ENCODE data around the gene PTPRU.

DNA sequence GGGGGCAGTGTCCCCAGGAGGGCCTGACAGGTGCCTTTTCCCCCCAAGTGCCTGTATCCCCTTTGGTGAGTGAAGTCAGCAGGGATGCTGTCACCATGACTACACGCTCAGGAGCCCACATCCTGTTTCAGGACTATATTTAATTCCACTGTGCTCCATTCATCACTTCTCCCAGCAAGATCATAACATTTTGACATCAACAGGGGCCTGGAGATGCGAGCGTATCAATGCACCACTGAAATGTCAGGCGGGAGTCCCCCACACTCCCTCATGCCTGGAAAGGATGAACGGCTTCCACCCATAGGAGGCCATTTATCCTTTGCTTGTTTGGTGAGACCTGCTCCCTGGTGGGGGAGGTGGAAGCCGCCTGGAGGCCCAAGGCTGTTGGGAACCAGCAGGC is 119.1 kb downstream of the PTPRU start:
- TF ChIP-seq FOXK2 (IDR thresholded peaks at IDR 0.05) = no peak
- TF ChIP-seq SP1 (IDR thresholded peaks at IDR 0.05) = no peak
- TF ChIP-seq BHLHE40 (IDR thresholded peaks at IDR 0.05; ENCODE audit: borderline replicate concordance) = no peak
- TF ChIP-seq FOXA1 (IDR thresholded peaks at IDR 0.05) = no peak
- no peak for TF ChIP-seq L3MBTL2 (conservative IDR thresholded peaks at IDR 0.05)
- no peak for TF ChIP-seq CTBP1 (IDR thresholded peaks at IDR 0.05; ENCODE audit: borderline replicate concordance)
- no peak for TF ChIP-seq NFRKB (IDR thresholded peaks at IDR 0.05)
- TF ChIP-seq, protein P1, sequence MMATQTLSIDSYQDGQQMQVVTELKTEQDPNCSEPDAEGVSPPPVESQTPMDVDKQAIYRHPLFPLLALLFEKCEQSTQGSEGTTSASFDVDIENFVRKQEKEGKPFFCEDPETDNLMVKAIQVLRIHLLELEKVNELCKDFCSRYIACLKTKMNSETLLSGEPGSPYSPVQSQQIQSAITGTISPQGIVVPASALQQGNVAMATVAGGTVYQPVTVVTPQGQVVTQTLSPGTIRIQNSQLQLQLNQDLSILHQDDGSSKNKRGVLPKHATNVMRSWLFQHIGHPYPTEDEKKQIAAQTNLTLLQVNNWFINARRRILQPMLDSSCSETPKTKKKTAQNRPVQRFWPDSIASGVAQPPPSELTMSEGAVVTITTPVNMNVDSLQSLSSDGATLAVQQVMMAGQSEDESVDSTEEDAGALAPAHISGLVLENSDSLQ (IDR thresholded peaks at IDR 0.05) = no peak
- no peak for TF ChIP-seq FOXM1 (IDR thresholded peaks at IDR 0.05; ENCODE audit: borderline replicate concordance)
- TF ChIP-seq ZNF384 (IDR thresholded peaks at IDR 0.05) = no peak
- no peak for TF ChIP-seq ARNT (IDR thresholded peaks at IDR 0.05)
- TF ChIP-seq ELF4 (IDR thresholded peaks at IDR 0.05) = no peak
- TF ChIP-seq LEF1 (IDR thresholded peaks at IDR 0.05; ENCODE audit: borderline replicate concordance) = no peak

Data from HEK293T (cell line).